ENCODE data around the gene ZFHX3.

The ZFHX3 gene

GRCh38 chr16:72934636-72935403 lies 113.1 kb downstream of the ZFHX3 start:
- peaks cover 18 to 32% of the 10 kb centered on the region in 2 donors for H3K4me1 ChIP-seq (ENCODE audit: control insufficient read depth in 1 of 2, insufficient read depth in 2 of 2, low read length in 2 of 2)
- H3K27me3 ChIP-seq (ENCODE audit: control insufficient read depth in 1 of 2, insufficient read depth in 2 of 2, low read length in 2 of 2), result no peaks in the 10 kb centered on the region
- no peak overlapping the region for H3K27ac ChIP-seq (ENCODE audit: low read depth, low read length)

GRCh38 chr16:72932677-72933335 lies 115.1 kb downstream of the ZFHX3 start:
- H3K36me3 ChIP-seq (ENCODE audit: control insufficient read depth in 1 of 2, insufficient read depth in 2 of 2, low read length in 2 of 2), result no peaks in the 10 kb centered on the region
- no peak overlapping the region for H3K4me3 ChIP-seq (ENCODE audit: low read depth in 1 of 2, low read length in 2 of 2)
- H3K27ac ChIP-seq (ENCODE audit: low read depth, low read length), result no peak overlapping the region
- H3K9ac ChIP-seq (ENCODE audit: low read depth in 1 of 2, low read length in 2 of 2), result no peak overlapping the region
- H3K4me1 ChIP-seq (ENCODE audit: control insufficient read depth in 1 of 2, insufficient read depth in 2 of 2, low read length in 2 of 2), result peaks cover 14 to 21% of the 10 kb centered on the region in 2 donors
- H3K27me3 ChIP-seq (ENCODE audit: control insufficient read depth in 1 of 2, insufficient read depth in 2 of 2, low read length in 2 of 2), result no peaks in the 10 kb centered on the region
- H3K9me3 ChIP-seq (ENCODE audit: control insufficient read depth in 1 of 2, low read length in 2 of 2), result no peaks in the 10 kb centered on the region

More at GRCh38 chr16:72934636-72935403, 113.1 kb downstream of the ZFHX3 start:
- Histone ChIP-seq H3K4me3 (ENCODE audit: low read depth in 1 of 2, low read length in 2 of 2) (no peak overlapping the region), H3K9ac (ENCODE audit: low read depth in 1 of 2, low read length in 2 of 2) (no peak overlapping the region), H3K36me3 (ENCODE audit: control insufficient read depth in 1 of 2, insufficient read depth in 2 of 2, low read length in 2 of 2) (no peaks in the 10 kb centered on the region), H3K9me3 (ENCODE audit: control insufficient read depth in 1 of 2, low read length in 2 of 2) (no peaks in the 10 kb centered on the region)

- Histone ChIP-seq H3K27me3 (ENCODE audit: control insufficient read depth in 1 of 2, insufficient read depth in 2 of 2, low read length in 2 of 2) (no peaks in the 10 kb centered on the region), H3K4me1 (ENCODE audit: control insufficient read depth in 1 of 2, insufficient read depth in 2 of 2, low read length in 2 of 2) (peaks cover 11 to 21% of the 10 kb centered on the region in 2 donors), H3K4me3 (ENCODE audit: low read depth in 1 of 2, low read length in 2 of 2) (no peak overlapping the region), H3K27ac (ENCODE audit: low read depth, low read length) (no peak overlapping the region), H3K9me3 (ENCODE audit: control insufficient read depth in 1 of 2, low read length in 2 of 2) (no peaks in the 10 kb centered on the region), H3K36me3 (ENCODE audit: control insufficient read depth in 1 of 2, insufficient read depth in 2 of 2, low read length in 2 of 2) (no peaks in the 10 kb centered on the region), H3K9ac (ENCODE audit: low read depth in 1 of 2, low read length in 2 of 2) (no peak overlapping the region)
Observed at GRCh38 chr16:72932050-72932449, 115.9 kb downstream of the ZFHX3 start.

GRCh38 chr16:72930396-72930795 lies 117.5 kb downstream of the ZFHX3 start:
- H3K4me1 ChIP-seq (ENCODE audit: control insufficient read depth in 1 of 2, insufficient read depth in 2 of 2, low read length in 2 of 2), result peaks cover 4 to 21% of the 10 kb centered on the region in 2 donors
- no peak overlapping the region for H3K9ac ChIP-seq (ENCODE audit: low read depth in 1 of 2, low read length in 2 of 2)
- no peaks in the 10 kb centered on the region for H3K36me3 ChIP-seq (ENCODE audit: control insufficient read depth in 1 of 2, insufficient read depth in 2 of 2, low read length in 2 of 2)
- H3K9me3 ChIP-seq (ENCODE audit: control insufficient read depth in 1 of 2, low read length in 2 of 2), result no peaks in the 10 kb centered on the region
- no peak overlapping the region for H3K27ac ChIP-seq (ENCODE audit: low read depth, low read length)
- H3K4me3 ChIP-seq (ENCODE audit: low read depth in 1 of 2, low read length in 2 of 2), result no peak overlapping the region
- H3K27me3 ChIP-seq (ENCODE audit: control insufficient read depth in 1 of 2, insufficient read depth in 2 of 2, low read length in 2 of 2), result no peaks in the 10 kb centered on the region

- no peak overlapping the region for H3K4me3 ChIP-seq (ENCODE audit: low read depth in 1 of 2, low read length in 2 of 2)
- H3K27me3 ChIP-seq (ENCODE audit: control insufficient read depth in 1 of 2, insufficient read depth in 2 of 2, low read length in 2 of 2), result no peaks in the 10 kb centered on the region
- H3K36me3 ChIP-seq (ENCODE audit: control insufficient read depth in 1 of 2, insufficient read depth in 2 of 2, low read length in 2 of 2), result no peaks in the 10 kb centered on the region
- no peak overlapping the region for H3K27ac ChIP-seq (ENCODE audit: low read depth, low read length)
- H3K9ac ChIP-seq (ENCODE audit: low read depth in 1 of 2, low read length in 2 of 2), result no peak overlapping the region
- H3K9me3 ChIP-seq (ENCODE audit: control insufficient read depth in 1 of 2, low read length in 2 of 2), result no peaks in the 10 kb centered on the region
- peaks cover 4 to 12% of the 10 kb centered on the region in 2 donors for H3K4me1 ChIP-seq (ENCODE audit: control insufficient read depth in 1 of 2, insufficient read depth in 2 of 2, low read length in 2 of 2)
Observed at GRCh38 chr16:72928090-72928981, 119.6 kb downstream of the ZFHX3 start.

- Histone ChIP-seq H3K4me1 (ENCODE audit: control insufficient read depth in 1 of 2, insufficient read depth in 2 of 2, low read length in 2 of 2) (peaks cover 4 to 12% of the 10 kb centered on the region in 2 donors), H3K36me3 (ENCODE audit: control insufficient read depth in 1 of 2, insufficient read depth in 2 of 2, low read length in 2 of 2) (no peaks in the 10 kb centered on the region), H3K27me3 (ENCODE audit: control insufficient read depth in 1 of 2, insufficient read depth in 2 of 2, low read length in 2 of 2) (no peaks in the 10 kb centered on the region), H3K27ac (ENCODE audit: low read depth, low read length) (no peak overlapping the region), H3K4me3 (ENCODE audit: low read depth in 1 of 2, low read length in 2 of 2) (no peak overlapping the region), H3K9me3 (ENCODE audit: control insufficient read depth in 1 of 2, low read length in 2 of 2) (no peaks in the 10 kb centered on the region), H3K9ac (ENCODE audit: low read depth in 1 of 2, low read length in 2 of 2) (no peak overlapping the region)
Observed at GRCh38 chr16:72927199-72928089, 120.5 kb downstream of the ZFHX3 start.

- Histone ChIP-seq H3K36me3 (ENCODE audit: control insufficient read depth in 1 of 2, insufficient read depth in 2 of 2, low read length in 2 of 2) (no peaks in the 10 kb centered on the region), H3K9ac (ENCODE audit: low read depth in 1 of 2, low read length in 2 of 2) (no peak overlapping the region), H3K4me1 (ENCODE audit: control insufficient read depth in 1 of 2, insufficient read depth in 2 of 2, low read length in 2 of 2) (peaks cover 0 to 9% of the 10 kb centered on the region in 2 donors), H3K27me3 (ENCODE audit: control insufficient read depth in 1 of 2, insufficient read depth in 2 of 2, low read length in 2 of 2) (no peaks in the 10 kb centered on the region), H3K4me3 (ENCODE audit: low read depth in 1 of 2, low read length in 2 of 2) (no peak overlapping the region), H3K27ac (ENCODE audit: low read depth, low read length) (no peak overlapping the region), H3K9me3 (ENCODE audit: control insufficient read depth in 1 of 2, low read length in 2 of 2) (no peaks in the 10 kb centered on the region)
Observed at GRCh38 chr16:72926177-72927070, 121.5 kb downstream of the ZFHX3 start.

- no peak overlapping the region for H3K9ac ChIP-seq (ENCODE audit: low read depth in 1 of 2, low read length in 2 of 2)
- no peak overlapping the region for H3K27ac ChIP-seq (ENCODE audit: low read depth, low read length)
- H3K9me3 ChIP-seq (ENCODE audit: control insufficient read depth in 1 of 2, low read length in 2 of 2), result no peaks in the 10 kb centered on the region
- H3K27me3 ChIP-seq (ENCODE audit: control insufficient read depth in 1 of 2, insufficient read depth in 2 of 2, low read length in 2 of 2), result no peaks in the 10 kb centered on the region
- H3K36me3 ChIP-seq (ENCODE audit: control insufficient read depth in 1 of 2, insufficient read depth in 2 of 2, low read length in 2 of 2), result no peaks in the 10 kb centered on the region
- H3K4me3 ChIP-seq (ENCODE audit: low read depth in 1 of 2, low read length in 2 of 2), result no peak overlapping the region
- peaks cover 0 to 2% of the 10 kb centered on the region in 2 donors for H3K4me1 ChIP-seq (ENCODE audit: control insufficient read depth in 1 of 2, insufficient read depth in 2 of 2, low read length in 2 of 2)
Observed at GRCh38 chr16:72925631-72925979, 122.3 kb downstream of the ZFHX3 start.

All from duodenal mucosa (tissue), 2 donors.